Measurements from ENCODE around the gene CACNA2D3.

CACNA2D3 gene

GRCh38 chr3:54676087-54676486 is 553.7 kb downstream of the CACNA2D3 start:
- Histone ChIP-seq H4K91ac (ENCODE audit: low read depth, low read length, poor library complexity) (no peak overlapping the region), H2BK120ac (ENCODE audit: low read depth, low read length) (no peak overlapping the region), H3K79me1 (ENCODE audit: low read depth, low read length) (no peaks in the 10 kb centered on the region), H3K23ac (ENCODE audit: low read depth, low read length, poor library complexity) (no peak overlapping the region), H3K27ac (replicated peaks; ENCODE audit: low read length) (no peak overlapping the region), H3K4me1 (ENCODE audit: control insufficient read depth in 2 of 2, insufficient read depth in 1 of 2, low read depth in 1 of 2, low read length in 2 of 2) (no peaks in the 10 kb centered on the region), H3K9ac (ENCODE audit: low read depth, low read length, poor library complexity) (no peak overlapping the region), H3K27me3 (ENCODE audit: control insufficient read depth in 3 of 3, insufficient read depth in 3 of 3, low read depth in 1 of 3, low read length in 3 of 3) (peaks cover 0 to 13% (median 0%) of the 10 kb centered on the region in 3 experiments), H3K4ac (ENCODE audit: low read length) (no peak overlapping the region), H3K9me3 (replicated peaks in 1 of 2; ENCODE audit: control insufficient read depth in 2 of 2, insufficient read depth in 1 of 2, low read depth in 1 of 2, low read length in 2 of 2) (no peaks in the 10 kb centered on the region), H2AK5ac (ENCODE audit: low read depth, low read length) (no peak overlapping the region), H2BK15ac (ENCODE audit: low read length) (no peak overlapping the region), H4K8ac (ENCODE audit: low read depth, low read length) (no peak overlapping the region), H3K14ac (ENCODE audit: low read length) (no peak overlapping the region), H2AFZ (ENCODE audit: low read length) (no peak overlapping the region), H3K36me3 (replicated peaks in 1 of 2; ENCODE audit: control insufficient read depth in 2 of 2, insufficient read depth in 2 of 2, low read length in 2 of 2) (no peaks in the 10 kb centered on the region), H2BK12ac (ENCODE audit: low read length) (no peak overlapping the region), H2BK5ac (ENCODE audit: low read length) (no peak overlapping the region), H3K4me3 (ENCODE audit: low read length in 2 of 2) (no peak overlapping the region), H3K4me2 (ENCODE audit: insufficient read depth, low read length, poor library complexity, severe bottlenecking) (no peak overlapping the region), H3K18ac (ENCODE audit: low read length) (no peak overlapping the region)
- WGBS, 2 donors (ENCODE audit: extremely low coverage in 2 of 2, insufficient read length in 2 of 2, insufficient replicate concordance in 1 of 2): no CpG with 5 or more reads among the region's 5 CpGs
- no peak for DNase-seq (ENCODE audit: low spot score)

DNA sequence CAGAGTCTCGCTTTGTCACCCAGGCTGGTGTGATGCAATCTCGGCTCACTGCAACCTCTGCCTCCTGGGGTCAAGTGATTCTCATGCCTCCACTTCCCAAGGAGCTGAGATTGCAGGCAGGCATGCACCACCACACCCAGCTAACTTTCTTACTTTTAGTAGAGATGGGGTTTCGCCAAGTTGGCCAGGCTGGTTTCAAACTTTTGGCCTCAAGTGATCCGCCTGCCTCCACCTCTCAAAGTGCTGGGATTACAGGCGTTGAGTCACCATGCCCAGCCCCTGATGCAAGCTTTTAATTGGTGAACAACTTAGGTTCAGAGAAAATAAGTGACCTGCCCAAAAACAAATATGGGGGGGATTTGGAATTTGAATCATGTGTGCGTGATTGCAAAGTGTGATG is 559.4 kb downstream of the CACNA2D3 start:
- H3K9me3 ChIP-seq (replicated peaks in 1 of 2; ENCODE audit: control insufficient read depth in 2 of 2, insufficient read depth in 1 of 2, low read depth in 1 of 2, low read length in 2 of 2): peaks cover 0 to 9% of the 10 kb centered on the region in 2 donors
- no peaks in the 10 kb centered on the region for H3K36me3 ChIP-seq (replicated peaks in 1 of 2; ENCODE audit: control insufficient read depth in 2 of 2, insufficient read depth in 2 of 2, low read length in 2 of 2)
- no peak overlapping the region for H4K91ac ChIP-seq (ENCODE audit: low read depth, low read length, poor library complexity)
- H2AK5ac ChIP-seq (ENCODE audit: low read depth, low read length): no peak overlapping the region
- H3K23ac ChIP-seq (ENCODE audit: low read depth, low read length, poor library complexity): no peak overlapping the region
- H3K4me2 ChIP-seq (ENCODE audit: insufficient read depth, low read length, poor library complexity, severe bottlenecking): no peak overlapping the region
- H2BK12ac ChIP-seq (ENCODE audit: low read length): no peak overlapping the region
- H2BK5ac ChIP-seq (ENCODE audit: low read length): no peak overlapping the region
- H3K4me3 ChIP-seq (ENCODE audit: low read length in 2 of 2): no peak overlapping the region
- H3K4me1 ChIP-seq (ENCODE audit: control insufficient read depth in 2 of 2, insufficient read depth in 1 of 2, low read depth in 1 of 2, low read length in 2 of 2): no peaks in the 10 kb centered on the region
- H3K27me3 ChIP-seq (ENCODE audit: control insufficient read depth in 3 of 3, insufficient read depth in 3 of 3, low read depth in 1 of 3, low read length in 3 of 3): no peaks in the 10 kb centered on the region
- WGBS, 2 donors (ENCODE audit: extremely low coverage in 2 of 2, insufficient read length in 2 of 2, insufficient replicate concordance in 1 of 2): no CpG with 5 or more reads among the region's 6 CpGs
- H2AFZ ChIP-seq (ENCODE audit: low read length): no peak overlapping the region
- H3K9ac ChIP-seq (ENCODE audit: low read depth, low read length, poor library complexity): no peak overlapping the region
- H2BK15ac ChIP-seq (ENCODE audit: low read length): no peak overlapping the region
- no peak overlapping the region for H3K4ac ChIP-seq (ENCODE audit: low read length)
- H3K27ac ChIP-seq (replicated peaks; ENCODE audit: low read length): no peak overlapping the region
- no peak overlapping the region for H3K18ac ChIP-seq (ENCODE audit: low read length)
- no peak overlapping the region for H4K8ac ChIP-seq (ENCODE audit: low read depth, low read length)
- DNase-seq (ENCODE audit: low spot score): no peak
- H2BK120ac ChIP-seq (ENCODE audit: low read depth, low read length): no peak overlapping the region
- H3K14ac ChIP-seq (ENCODE audit: low read length): no peak overlapping the region
- H3K79me1 ChIP-seq (ENCODE audit: low read depth, low read length): no peaks in the 10 kb centered on the region

DNA sequence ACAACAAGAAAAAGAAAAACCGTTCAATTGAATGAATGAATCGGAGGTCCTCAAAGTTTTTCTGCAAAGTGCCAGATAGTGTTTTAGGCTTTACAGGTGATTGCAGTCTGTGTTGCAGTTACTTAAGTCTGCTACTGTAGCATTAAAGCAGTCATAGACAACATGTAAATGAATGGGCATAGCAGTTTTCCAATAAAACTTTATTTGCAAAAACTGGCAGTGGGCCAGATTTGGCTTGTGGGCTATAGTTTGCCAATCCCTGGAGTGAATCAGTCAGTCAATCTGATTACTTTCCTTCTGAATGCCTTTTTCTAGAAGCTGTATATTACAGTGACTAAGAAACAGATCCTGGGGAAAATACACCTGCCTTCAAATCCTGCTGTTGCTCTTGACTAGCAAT is 562.9 kb downstream of the CACNA2D3 start:
- Histone ChIP-seq H2BK12ac (ENCODE audit: low read length) (no peak overlapping the region), H3K27ac (replicated peaks; ENCODE audit: low read length) (no peak overlapping the region), H3K79me1 (ENCODE audit: low read depth, low read length) (no peaks in the 10 kb centered on the region), H3K18ac (ENCODE audit: low read length) (no peak overlapping the region), H2BK5ac (ENCODE audit: low read length) (no peak overlapping the region), H2AFZ (ENCODE audit: low read length) (peak overlapping the region; percentile 8), H3K9ac (ENCODE audit: low read depth, low read length, poor library complexity) (no peak overlapping the region), H3K4me2 (ENCODE audit: insufficient read depth, low read length, poor library complexity, severe bottlenecking) (no peak overlapping the region), H2BK120ac (ENCODE audit: low read depth, low read length) (no peak overlapping the region), H3K14ac (ENCODE audit: low read length) (no peak overlapping the region), H3K9me3 (replicated peaks in 1 of 2; ENCODE audit: control insufficient read depth in 2 of 2, insufficient read depth in 1 of 2, low read depth in 1 of 2, low read length in 2 of 2) (peaks cover 0 to 9% of the 10 kb centered on the region in 2 donors), H3K4me1 (ENCODE audit: control insufficient read depth in 2 of 2, insufficient read depth in 1 of 2, low read depth in 1 of 2, low read length in 2 of 2) (no peaks in the 10 kb centered on the region), H4K91ac (ENCODE audit: low read depth, low read length, poor library complexity) (no peak overlapping the region), H3K4ac (ENCODE audit: low read length) (no peak overlapping the region), H3K27me3 (ENCODE audit: control insufficient read depth in 3 of 3, insufficient read depth in 3 of 3, low read depth in 1 of 3, low read length in 3 of 3) (no peaks in the 10 kb centered on the region), H3K4me3 (ENCODE audit: low read length in 2 of 2) (no peak overlapping the region), H3K23ac (ENCODE audit: low read depth, low read length, poor library complexity) (no peak overlapping the region), H2AK5ac (ENCODE audit: low read depth, low read length) (no peak overlapping the region), H2BK15ac (ENCODE audit: low read length) (no peak overlapping the region), H4K8ac (ENCODE audit: low read depth, low read length) (no peak overlapping the region), H3K36me3 (replicated peaks in 1 of 2; ENCODE audit: control insufficient read depth in 2 of 2, insufficient read depth in 2 of 2, low read length in 2 of 2) (no peaks in the 10 kb centered on the region)
- no CpG with 5 or more reads among the region's 2 CpGs for WGBS, 2 donors (ENCODE audit: extremely low coverage in 2 of 2, insufficient read length in 2 of 2, insufficient replicate concordance in 1 of 2)
- no peak for DNase-seq (ENCODE audit: low spot score)

GRCh38 chr3:54691289-54691771 is 569.0 kb downstream of the CACNA2D3 start:
- WGBS, 2 donors (ENCODE audit: extremely low coverage in 2 of 2, insufficient read length in 2 of 2, insufficient replicate concordance in 1 of 2): no CpG with 5 or more reads among the region's 2 CpGs
- Histone ChIP-seq H3K4ac (ENCODE audit: low read length) (no peak overlapping the region), H3K4me1 (ENCODE audit: control insufficient read depth in 2 of 2, insufficient read depth in 1 of 2, low read depth in 1 of 2, low read length in 2 of 2) (peaks cover 0 to 9% of the 10 kb centered on the region in 2 donors), H2BK12ac (ENCODE audit: low read length) (no peak overlapping the region), H4K8ac (ENCODE audit: low read depth, low read length) (no peak overlapping the region), H2BK120ac (ENCODE audit: low read depth, low read length) (no peak overlapping the region), H2AK5ac (ENCODE audit: low read depth, low read length) (no peak overlapping the region), H2BK5ac (ENCODE audit: low read length) (no peak overlapping the region), H3K9ac (ENCODE audit: low read depth, low read length, poor library complexity) (no peak overlapping the region), H2AFZ (ENCODE audit: low read length) (peak overlapping the region; percentile 67), H3K27me3 (ENCODE audit: control insufficient read depth in 3 of 3, insufficient read depth in 3 of 3, low read depth in 1 of 3, low read length in 3 of 3) (no peaks in the 10 kb centered on the region), H3K36me3 (replicated peaks in 1 of 2; ENCODE audit: control insufficient read depth in 2 of 2, insufficient read depth in 2 of 2, low read length in 2 of 2) (no peaks in the 10 kb centered on the region), H2BK15ac (ENCODE audit: low read length) (no peak overlapping the region), H3K18ac (ENCODE audit: low read length) (no peak overlapping the region), H3K27ac (replicated peaks; ENCODE audit: low read length) (no peak overlapping the region), H3K4me2 (ENCODE audit: insufficient read depth, low read length, poor library complexity, severe bottlenecking) (no peak overlapping the region), H3K14ac (ENCODE audit: low read length) (no peak overlapping the region), H3K9me3 (replicated peaks in 1 of 2; ENCODE audit: control insufficient read depth in 2 of 2, insufficient read depth in 1 of 2, low read depth in 1 of 2, low read length in 2 of 2) (no peaks in the 10 kb centered on the region), H3K4me3 (ENCODE audit: low read length in 2 of 2) (no peak overlapping the region), H3K23ac (ENCODE audit: low read depth, low read length, poor library complexity) (no peak overlapping the region), H3K79me1 (ENCODE audit: low read depth, low read length) (no peaks in the 10 kb centered on the region), H4K91ac (ENCODE audit: low read depth, low read length, poor library complexity) (no peak overlapping the region)
- DNase-seq (ENCODE audit: low spot score): no peak

Data from neuronal stem cell (in vitro differentiated cells).